ENCODE results near the gene OGA. TPM values are rescaled to one million over a fixed set of nuclear protein-coding genes. Genes with fewer than 3 reads are reported as not detected.

The OGA gene
- total and polyA plus RNA-seq, 2 donors (not counting 1 experiment from before 2014, with no cell fraction given): 128 to 418 TPM

DNA sequence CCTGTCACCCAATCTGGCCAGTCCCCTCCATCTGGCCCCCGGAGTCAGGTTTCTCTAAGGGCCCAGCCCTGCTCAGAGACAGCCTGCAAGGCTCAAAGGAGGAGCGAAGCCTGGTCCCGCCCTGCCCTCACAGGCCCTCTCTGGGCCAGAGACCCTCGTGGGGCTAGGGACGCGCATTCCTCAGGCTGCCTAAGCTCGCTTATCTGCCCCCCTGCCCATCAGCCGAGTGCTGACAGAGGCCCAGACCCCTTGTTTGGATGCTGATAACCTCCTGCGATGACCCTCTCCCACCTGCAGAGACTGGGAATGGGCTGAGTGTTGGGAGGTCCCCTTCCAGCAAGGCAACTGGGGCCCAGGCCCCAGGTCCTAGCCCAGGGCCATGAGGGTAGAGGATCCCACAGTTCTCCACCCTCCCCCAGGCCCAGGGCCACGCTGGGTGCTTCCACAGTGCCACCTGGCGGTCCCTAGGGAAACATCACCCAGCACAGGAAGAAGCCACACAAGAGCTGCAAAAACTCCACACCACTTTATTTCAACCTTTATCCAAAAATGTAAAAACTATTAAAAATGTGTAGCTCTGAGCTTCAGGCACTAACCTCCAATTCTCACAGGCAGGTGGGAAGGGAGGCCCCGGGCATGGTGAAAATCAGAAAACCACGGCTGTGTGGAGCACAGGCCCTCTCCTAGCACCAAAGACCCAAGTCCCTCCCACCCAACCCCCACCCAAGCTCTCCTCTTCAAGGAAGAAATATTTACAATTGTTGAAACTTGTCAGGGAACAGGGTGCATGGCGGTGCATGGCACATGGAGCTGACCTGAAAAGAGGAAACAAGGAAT, 37.2 kb downstream of the OGA start:
- ATAC-seq (ENCODE audit: low read depth) (peak; percentile 64), DNase-seq (peak; percentile 79)
- peaks cover 39 to 63% of the 10 kb centered on the region in 2 donors for H3K4me1 ChIP-seq (ENCODE audit: control insufficient read depth in 2 of 2, insufficient read depth in 2 of 2, low read length in 2 of 2)
- no peak overlapping the region for H3K27ac ChIP-seq (ENCODE audit: low read length in 2 of 2)
- H3K9me3 Mint-ChIP-seq (ENCODE audit: insufficient read depth): no peaks in the 10 kb centered on the region
- peaks cover 0 to 34% (median 18%) of the 10 kb centered on the region in 4 experiments for H3K27me3 ChIP-seq (replicated peaks in 1 of 4; ENCODE audit: control extremely low read depth in 1 of 4, control insufficient read depth in 3 of 4, insufficient read depth in 4 of 4, low read length in 3 of 4)
- peaks cover 66% of the 10 kb centered on the region for H3K4me1 Mint-ChIP-seq
- peak overlapping the region; percentile 92 for H3K4me2 ChIP-seq (replicated peaks; ENCODE audit: low read depth, low read length, poor library complexity, severe bottlenecking)
- 74% methylated on average over 11 of the region's 14 CpGs for WGBS (ENCODE audit: insufficient coverage)
- H3K36me3 ChIP-seq (replicated peaks in 1 of 2; ENCODE audit: control extremely low read depth in 1 of 2, control insufficient read depth in 1 of 2, extremely low read depth in 1 of 2, insufficient read depth in 2 of 2, low read length in 1 of 2): peaks cover 0 to 17% of the 10 kb centered on the region in 2 experiments
- intact Hi-C loops (cut with micrococcal nuclease): loop anchor here (1.0 to 5.0 kb wide), 5 partner anchors 14 to 292 kb away; partner anchors contain the start of genes DPCD, FBXW4 and POLL
- CTCF ChIA-PET: interaction anchor here (0.5 to 5.0 kb wide), 24 partner anchors 9 to 785 kb away, joined by 3 to 48 read pairs (median 4); partner anchors contain the start of genes DPCD, OGA and POLL
- H3K4me3 ChIP-seq (ENCODE audit: control extremely low read depth in 1 of 5, extremely low read depth in 1 of 5, insufficient read depth in 1 of 5, low read depth in 2 of 5, low read length in 4 of 5): no peak overlapping the region
- no peak overlapping the region for H3K9ac ChIP-seq (ENCODE audit: low read length)
- peaks cover 20% of the 10 kb centered on the region for H3K27me3 Mint-ChIP-seq
- H3K4me3 Mint-ChIP-seq: peak overlapping the region; percentile 99
- peaks cover 24% of the 10 kb centered on the region for H3K79me2 ChIP-seq (ENCODE audit: control insufficient read depth, insufficient read depth, low read length)
- POLR2A ChIA-PET: interaction anchor here (0.5 to 0.9 kb wide), 3 partner anchors 9 to 320 kb away, joined by 3 read pairs; partner anchors contain the start of gene OGA
- peaks cover 0 to 14% (median 0%) of the 10 kb centered on the region in 3 donors for H3K9me3 ChIP-seq (ENCODE audit: control extremely low read depth in 1 of 3, control insufficient read depth in 2 of 3, insufficient read depth in 1 of 3, low read length in 2 of 3)
- TF ChIP-seq, protein P1, sequence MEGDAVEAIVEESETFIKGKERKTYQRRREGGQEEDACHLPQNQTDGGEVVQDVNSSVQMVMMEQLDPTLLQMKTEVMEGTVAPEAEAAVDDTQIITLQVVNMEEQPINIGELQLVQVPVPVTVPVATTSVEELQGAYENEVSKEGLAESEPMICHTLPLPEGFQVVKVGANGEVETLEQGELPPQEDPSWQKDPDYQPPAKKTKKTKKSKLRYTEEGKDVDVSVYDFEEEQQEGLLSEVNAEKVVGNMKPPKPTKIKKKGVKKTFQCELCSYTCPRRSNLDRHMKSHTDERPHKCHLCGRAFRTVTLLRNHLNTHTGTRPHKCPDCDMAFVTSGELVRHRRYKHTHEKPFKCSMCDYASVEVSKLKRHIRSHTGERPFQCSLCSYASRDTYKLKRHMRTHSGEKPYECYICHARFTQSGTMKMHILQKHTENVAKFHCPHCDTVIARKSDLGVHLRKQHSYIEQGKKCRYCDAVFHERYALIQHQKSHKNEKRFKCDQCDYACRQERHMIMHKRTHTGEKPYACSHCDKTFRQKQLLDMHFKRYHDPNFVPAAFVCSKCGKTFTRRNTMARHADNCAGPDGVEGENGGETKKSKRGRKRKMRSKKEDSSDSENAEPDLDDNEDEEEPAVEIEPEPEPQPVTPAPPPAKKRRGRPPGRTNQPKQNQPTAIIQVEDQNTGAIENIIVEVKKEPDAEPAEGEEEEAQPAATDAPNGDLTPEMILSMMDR (IDR thresholded peaks at IDR 0.05): peak; percentile 96
- no peak for TF ChIP-seq EZH2 (IDR thresholded peaks at IDR 0.05; ENCODE audit: borderline replicate concordance, insufficient read depth, low read depth, low read length, poor library complexity, severe bottlenecking)
- H2AFZ ChIP-seq (ENCODE audit: insufficient read depth, low read depth, low read length, poor library complexity, severe bottlenecking): no peak overlapping the region
- H4K20me1 ChIP-seq (ENCODE audit: control insufficient read depth, insufficient read depth, low read length, poor library complexity, severe bottlenecking): peaks cover 54% of the 10 kb centered on the region
- no peak overlapping the region for H3K27ac Mint-ChIP-seq

Measured in B cell (primary cell).